HG03175 (cell line): Measurements from ENCODE around the gene LRRC26.

Experiments
- ATAC-seq: cut with Tn5 transposase; IDR thresholded peaks from one replicate; pipeline ENCODE4 v1.9.1; 2021; ENCODE audit warnings: mild to moderate bottlenecking, moderate library complexity; ENCODE audit not compliant: unreplicated experiment

Gene LRRC26

GRCh38 chr9:137184881-137185660 is 15.2 kb upstream of the LRRC26 start:
- ATAC-seq = no peak

- ATAC-seq = no peak
Measured at GRCh38 chr9:137183980-137184595, 14.2 kb upstream of the LRRC26 start.

- ATAC-seq = no peak
Measured at GRCh38 chr9:137182836-137183235, 13.0 kb upstream of the LRRC26 start.

- ATAC-seq = no peak
Measured at GRCh38 chr9:137181680-137182079, 11.8 kb upstream of the LRRC26 start.

GRCh38 chr9:137180491-137180890 is 10.6 kb upstream of the LRRC26 start:
- no peak for ATAC-seq

GRCh38 chr9:137179761-137180160 is 9.9 kb upstream of the LRRC26 start:
- ATAC-seq = no peak

GRCh38 chr9:137178939-137179630 is 9.2 kb upstream of the LRRC26 start:
- no peak for ATAC-seq

GRCh38 chr9:137178201-137178938 is 8.5 kb upstream of the LRRC26 start:
- ATAC-seq = no peak

- ATAC-seq = no peak
Measured at GRCh38 chr9:137176302-137177182, 6.7 kb upstream of the LRRC26 start.

- no peak for ATAC-seq
Measured at GRCh38 chr9:137175345-137175961, 5.6 kb upstream of the LRRC26 start.

GRCh38 chr9:137174722-137175293 is 5.0 kb upstream of the LRRC26 start:
- ATAC-seq = no peak

- ATAC-seq = no peak
Measured at GRCh38 chr9:137173796-137174664, 4.2 kb upstream of the LRRC26 start.

GRCh38 chr9:137172901-137173795 is 3.3 kb upstream of the LRRC26 start:
- no peak for ATAC-seq

GRCh38 chr9:137171149-137171900 is 1.5 kb upstream of the LRRC26 start:
- ATAC-seq = no peak

- no peak for ATAC-seq
Measured at GRCh38 chr9:137170486-137171148, 766 bp upstream of the LRRC26 start.
